Measurements from ENCODE around the gene ITPRID1. TPM values are rescaled to one million over a fixed set of nuclear protein-coding genes. Genes with fewer than 3 reads are reported as not detected.

ITPRID1 gene
- total and polyA plus RNA-seq, 2 of the 8 experiments (the other 6 are each of a cell fraction or from before 2014, with no cell fraction given) = 0.09 to 0.47 TPM

DNA sequence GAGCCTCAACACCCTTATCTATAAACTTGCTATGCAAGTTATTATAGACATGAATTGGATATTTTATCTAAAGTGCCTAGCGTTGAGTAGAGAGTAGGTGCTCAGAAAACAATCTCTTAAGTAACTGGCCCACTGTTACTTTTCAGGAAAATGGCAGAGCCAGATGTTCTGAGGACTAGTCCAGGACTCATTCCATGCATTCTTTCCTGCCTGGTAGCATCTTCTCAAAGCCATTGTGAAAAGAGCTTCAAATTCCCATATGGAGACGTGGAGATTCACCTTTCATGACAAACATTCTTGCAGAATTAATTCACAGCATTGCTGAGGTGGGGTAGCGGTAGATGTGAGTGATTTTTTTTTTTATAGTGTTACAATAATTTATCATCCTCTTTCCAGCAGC is 35.9 kb upstream of the ITPRID1 start:
- Histone ChIP-seq H2BK12ac (ENCODE audit: low read depth, low read length) (no peak overlapping the region), H4K20me1 (replicated peaks in 1 of 2; ENCODE audit: control insufficient read depth in 1 of 2, insufficient read depth in 2 of 2, low read length in 2 of 2) (no peaks in the 10 kb centered on the region), H3K79me1 (ENCODE audit: low read depth, low read length) (no peaks in the 10 kb centered on the region), H2AFZ (ENCODE audit: low read length) (no peak overlapping the region), H3K56ac (replicated peaks; ENCODE audit: insufficient read length, low read depth, low read length) (no peak overlapping the region), H3K14ac (ENCODE audit: insufficient read length) (no peak overlapping the region), H2BK120ac (replicated peaks; ENCODE audit: low read depth, low read length) (no peak overlapping the region), H3K36me3 (ENCODE audit: control insufficient read depth in 2 of 4, insufficient read depth in 4 of 4, low read length in 3 of 4) (no peaks in the 10 kb centered on the region), H3K18ac (ENCODE audit: extremely low read depth, low read length) (no peak overlapping the region), H3K27me3 (replicated peaks in 1 of 4; ENCODE audit: control insufficient read depth in 3 of 4, extremely low read depth in 1 of 4, insufficient read depth in 3 of 4, low read length in 3 of 4) (no peaks in the 10 kb centered on the region), H2BK20ac (ENCODE audit: low read length) (no peak overlapping the region), H3K9me3 (ENCODE audit: insufficient read depth in 2 of 2, low read depth in 1 of 2, low read length in 1 of 2) (no peaks in the 10 kb centered on the region), H2BK15ac (ENCODE audit: low read length) (no peak overlapping the region), H3K79me2 (ENCODE audit: control insufficient read depth in 1 of 2, insufficient read depth in 2 of 2, low read length in 2 of 2) (no peaks in the 10 kb centered on the region), H4K8ac (ENCODE audit: extremely low read depth, insufficient read depth, low read length) (no peak overlapping the region), H3K4me3 (ENCODE audit: extremely low read depth in 1 of 4, insufficient read depth in 2 of 4, low read depth in 3 of 4, low read length in 4 of 4) (no peak overlapping the region), H4K5ac (ENCODE audit: insufficient read length, low read depth, low read length) (no peak overlapping the region), H2BK5ac (ENCODE audit: low read depth, low read length) (no peak overlapping the region), H3K23ac (ENCODE audit: insufficient read length) (no peak overlapping the region), H4K91ac (replicated peaks; ENCODE audit: insufficient read length, low read length) (no peak overlapping the region), H3K27ac (ENCODE audit: low read depth, low read length) (no peak overlapping the region), H3K4me1 (replicated peaks in 1 of 4; ENCODE audit: control insufficient read depth in 3 of 4, insufficient read depth in 4 of 4, low read length in 3 of 4) (peaks cover 0 to 5% (median 3%) of the 10 kb centered on the region in 4 experiments; a peak in 4 of 7 replicates), H3K4ac (replicated peaks; ENCODE audit: insufficient read length, low read depth, low read length) (no peak overlapping the region), H2AK5ac (ENCODE audit: low read depth, low read length) (no peak overlapping the region), H3K9ac (replicated peaks in 1 of 4; ENCODE audit: extremely low read depth in 1 of 4, low read depth in 3 of 4, low read length in 3 of 4) (no peak overlapping the region), H3K23me2 (ENCODE audit: low read depth, low read length) (no peaks in the 10 kb centered on the region), H3K4me2 (ENCODE audit: insufficient read depth in 1 of 2, low read depth in 2 of 2, low read length in 2 of 2) (no peak overlapping the region)
- ChIA-PET POLR2A (ENCODE audit: partially characterized antibody) (interaction anchor here (1.0 to 2.6 kb wide), 2 partner anchors 13 to 15 kb away, joined by 3 to 8 read pairs; no protein-coding TSS in a partner anchor), CTCF (ENCODE audit: partially characterized antibody) (interaction anchor here (0.5 to 2.7 kb wide), 6 partner anchors 11 to 156 kb away, joined by 3 to 9 read pairs (median 3); no protein-coding TSS in a partner anchor)
- FAIRE-seq = peak; percentile 50
- no peak for DNase-seq (ENCODE audit: low read depth in 1 of 2, low spot score in 2 of 2)
- 89% methylated on average over 3 of the region's 3 CpGs; no CpG with 5 or more reads in 1 of the 2 experiments for WGBS, 2 experiments (ENCODE audit: extremely low coverage in 1 of 2, insufficient coverage in 1 of 2, insufficient read length in 1 of 2, insufficient replicate concordance in 2 of 2, low coverage in 1 of 2, low lambda C conversion rate in 2 of 2, missing lambda C conversion rate in 1 of 2)
- TF ChIP-seq RXRA (IDR thresholded peaks at IDR 0.05; ENCODE audit: insufficient read depth, low read depth, low read length) = no peak
- TF ChIP-seq POU5F1 (IDR thresholded peaks at IDR 0.05; ENCODE audit: low read depth, low read length) = no peak
- TF ChIP-seq JUND (IDR thresholded peaks at IDR 0.05; ENCODE audit: low read length) = no peak
- TF ChIP-seq CBX8 (IDR thresholded peaks at IDR 0.05; ENCODE audit: borderline replicate concordance, low read depth, low read length) = no peak
- no peak for TF ChIP-seq BRCA1 (IDR thresholded peaks at IDR 0.05; ENCODE audit: low read depth, low read length)
- no peak for TF ChIP-seq SUZ12 (IDR thresholded peaks at IDR 0.05; ENCODE audit: low read length)
- no peak for TF ChIP-seq TAF1 (IDR thresholded peaks at IDR 0.05; ENCODE audit: low read depth, low read length)
- TF ChIP-seq, protein P1, sequence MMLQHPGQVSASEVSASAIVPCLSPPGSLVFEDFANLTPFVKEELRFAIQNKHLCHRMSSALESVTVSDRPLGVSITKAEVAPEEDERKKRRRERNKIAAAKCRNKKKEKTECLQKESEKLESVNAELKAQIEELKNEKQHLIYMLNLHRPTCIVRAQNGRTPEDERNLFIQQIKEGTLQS (IDR thresholded peaks at IDR 0.05; ENCODE audit: insufficient read depth, low read depth, low read length) = no peak
- TF ChIP-seq BACH1 (IDR thresholded peaks at IDR 0.05; ENCODE audit: low read length) = no peak
- no peak for TF ChIP-seq KDM5A (IDR thresholded peaks at IDR 0.05; ENCODE audit: low read length)
- no peak for TF ChIP-seq EZH2 (IDR thresholded peaks at IDR 0.05; ENCODE audit: low read depth, low read length, severe bottlenecking)
- TF ChIP-seq CTBP2 (IDR thresholded peaks at IDR 0.05; ENCODE audit: borderline replicate concordance, insufficient read depth, insufficient read length, low read length) = no peak
- TF ChIP-seq GABPA (IDR thresholded peaks at IDR 0.05; ENCODE audit: borderline replicate concordance, insufficient read depth, low read length) = no peak
- no peak for TF ChIP-seq MAFK (IDR thresholded peaks at IDR 0.05; ENCODE audit: low read depth, low read length)
